ENCODE measurements around the gene LCN6. TPM values are rescaled to one million over a fixed set of nuclear protein-coding genes. Genes with fewer than 3 reads are reported as not detected.
A peak's percentile ranks its signal among the peaks of the same experiment; 100 is the strongest.

The LCN6 gene
- total RNA-seq, 1 experiment from 2014 or later: not detected

DNA sequence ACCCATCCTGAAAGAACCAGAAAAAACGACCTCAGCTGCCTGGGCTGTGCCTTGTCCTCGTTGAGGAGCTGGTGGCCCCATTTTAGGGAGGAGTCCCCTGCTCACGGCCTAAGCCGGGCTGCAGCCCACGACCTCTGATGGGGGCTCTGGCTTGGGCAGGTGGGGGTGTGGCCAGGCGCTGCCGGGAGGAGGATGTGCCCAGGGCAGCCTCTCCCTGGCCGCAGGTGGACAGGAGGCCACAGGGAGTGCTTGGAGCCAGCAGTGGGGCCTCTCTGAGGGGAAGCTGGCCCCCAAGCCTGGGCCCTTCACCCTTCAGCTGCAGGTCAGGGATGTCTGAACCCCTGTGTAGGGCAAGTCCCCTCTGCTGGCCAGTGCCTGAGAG lies 33.4 kb downstream of the LCN6 start:
- Histone ChIP-seq H3K4me3 (ENCODE audit: low read depth, low read length) (no peak overlapping the region), H3K36me3 (ENCODE audit: control insufficient read depth, insufficient read depth, low read length) (peaks cover 2% of the 10 kb centered on the region), H3K27me3 (replicated peaks; ENCODE audit: control insufficient read depth, insufficient read depth, low read length) (no peaks in the 10 kb centered on the region), H3K4me1 (peaks cover 11% of the 10 kb centered on the region), H3K9me3 (no peaks in the 10 kb centered on the region)
- DNase-seq: no peak
- H3K4me1 Mint-ChIP-seq (ENCODE audit: low read depth, unreplicated experiment): peaks cover 6% of the 10 kb centered on the region
- intact Hi-C loops (cut with micrococcal nuclease; ENCODE audit: unreplicated experiment): no loop called here
- POLR2A ChIA-PET: interaction anchor here (1.2 kb wide), 1 partner anchor 13 kb away, joined by 5 read pairs; no protein-coding TSS in a partner anchor
- H3K4me3 Mint-ChIP-seq (ENCODE audit: unreplicated experiment): peak overlapping the region; percentile 66
- CTCF ChIA-PET: interaction anchor here (1.8 kb wide), 1 partner anchor 13 kb away, joined by 4 read pairs; no protein-coding TSS in a partner anchor
- H3K27ac Mint-ChIP-seq (ENCODE audit: unreplicated experiment): no peak overlapping the region
- H3K36me3 Mint-ChIP-seq (ENCODE audit: insufficient read depth, unreplicated experiment): peaks cover 7% of the 10 kb centered on the region
- no TSS peak for BruUV-seq (replicated peaks)
- TF ChIP-seq, protein P1, sequence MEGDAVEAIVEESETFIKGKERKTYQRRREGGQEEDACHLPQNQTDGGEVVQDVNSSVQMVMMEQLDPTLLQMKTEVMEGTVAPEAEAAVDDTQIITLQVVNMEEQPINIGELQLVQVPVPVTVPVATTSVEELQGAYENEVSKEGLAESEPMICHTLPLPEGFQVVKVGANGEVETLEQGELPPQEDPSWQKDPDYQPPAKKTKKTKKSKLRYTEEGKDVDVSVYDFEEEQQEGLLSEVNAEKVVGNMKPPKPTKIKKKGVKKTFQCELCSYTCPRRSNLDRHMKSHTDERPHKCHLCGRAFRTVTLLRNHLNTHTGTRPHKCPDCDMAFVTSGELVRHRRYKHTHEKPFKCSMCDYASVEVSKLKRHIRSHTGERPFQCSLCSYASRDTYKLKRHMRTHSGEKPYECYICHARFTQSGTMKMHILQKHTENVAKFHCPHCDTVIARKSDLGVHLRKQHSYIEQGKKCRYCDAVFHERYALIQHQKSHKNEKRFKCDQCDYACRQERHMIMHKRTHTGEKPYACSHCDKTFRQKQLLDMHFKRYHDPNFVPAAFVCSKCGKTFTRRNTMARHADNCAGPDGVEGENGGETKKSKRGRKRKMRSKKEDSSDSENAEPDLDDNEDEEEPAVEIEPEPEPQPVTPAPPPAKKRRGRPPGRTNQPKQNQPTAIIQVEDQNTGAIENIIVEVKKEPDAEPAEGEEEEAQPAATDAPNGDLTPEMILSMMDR (IDR thresholded peaks at IDR 0.05; ENCODE audit: insufficient read depth in 1 of 2, low read depth in 1 of 2, low read length in 1 of 2, severe bottlenecking in 1 of 2, unreplicated experiment in 1 of 2): no peak
- H3K27me3 Mint-ChIP-seq (ENCODE audit: insufficient read depth, unreplicated experiment): no peaks in the 10 kb centered on the region
- no peaks in the 10 kb centered on the region for H3K9me3 Mint-ChIP-seq (ENCODE audit: unreplicated experiment)

DNA sequence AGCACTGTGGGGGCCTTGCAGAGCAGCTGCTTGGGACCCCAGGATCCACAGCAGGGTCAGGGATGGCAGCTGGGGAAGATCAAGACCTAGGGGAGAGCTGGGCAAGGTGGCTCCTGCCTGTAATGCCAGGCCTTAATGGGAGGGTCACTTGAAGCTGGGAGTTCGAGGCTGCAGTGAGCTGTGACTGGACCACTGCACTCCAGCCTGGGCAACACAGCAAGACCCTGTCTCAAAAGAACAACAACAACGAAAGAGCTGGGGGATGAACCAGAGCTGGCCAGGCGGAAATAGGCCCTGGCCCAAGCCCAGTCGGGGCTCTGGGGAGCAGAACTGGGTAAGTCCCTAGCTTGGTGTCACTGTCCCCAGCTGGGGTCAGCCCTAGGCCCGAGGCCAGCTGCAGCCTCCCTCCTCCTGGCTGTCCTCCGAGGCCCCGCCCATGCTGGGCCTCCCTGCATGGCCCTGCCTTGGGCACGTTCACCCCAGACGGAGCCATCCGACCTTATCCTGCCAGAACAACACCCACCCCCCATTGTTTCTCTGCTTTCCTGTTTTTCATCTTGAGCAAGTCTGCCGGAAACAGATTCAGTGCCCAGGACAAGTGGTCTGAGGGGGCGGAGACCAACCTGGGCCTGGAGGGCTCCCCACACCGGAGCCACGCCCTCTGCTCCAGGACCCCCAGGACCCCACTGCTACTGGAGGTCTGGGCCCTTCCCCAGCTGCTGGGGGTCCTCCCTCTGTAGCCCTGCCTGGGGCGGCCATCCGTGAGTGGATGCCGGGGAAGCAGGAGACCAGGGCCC lies 34.0 kb downstream of the LCN6 start:
- Mint-ChIP-seq H3K9me3 (ENCODE audit: unreplicated experiment) (no peaks in the 10 kb centered on the region), H3K36me3 (ENCODE audit: insufficient read depth, unreplicated experiment) (peaks cover under 1% of the 10 kb centered on the region), H3K4me3 (ENCODE audit: unreplicated experiment) (peak overlapping the region; percentile 66), H3K27ac (ENCODE audit: unreplicated experiment) (no peak overlapping the region), H3K4me1 (ENCODE audit: low read depth, unreplicated experiment) (peaks cover 6% of the 10 kb centered on the region), H3K27me3 (ENCODE audit: insufficient read depth, unreplicated experiment) (no peaks in the 10 kb centered on the region)
- peaks cover 11% of the 10 kb centered on the region for H3K4me1 ChIP-seq
- ChIA-PET CTCF (interaction anchor here (1.8 kb wide), 1 partner anchor 13 kb away, joined by 4 read pairs; no protein-coding TSS in a partner anchor), POLR2A (interaction anchor here (1.2 kb wide), 1 partner anchor 14 kb away, joined by 5 read pairs; no protein-coding TSS in a partner anchor)
- no peaks in the 10 kb centered on the region for H3K9me3 ChIP-seq
- H3K4me3 ChIP-seq (ENCODE audit: low read depth, low read length): no peak overlapping the region; the same call in 1 of the 2 replicates
- TSS peak; percentile 21 for BruUV-seq (replicated peaks)
- no peaks in the 10 kb centered on the region for H3K27me3 ChIP-seq (replicated peaks; ENCODE audit: control insufficient read depth, insufficient read depth, low read length)
- peaks cover 2% of the 10 kb centered on the region for H3K36me3 ChIP-seq (ENCODE audit: control insufficient read depth, insufficient read depth, low read length)
- TF ChIP-seq, protein P1 (IDR thresholded peaks at IDR 0.05; ENCODE audit: insufficient read depth in 1 of 2, low read depth in 1 of 2, low read length in 1 of 2, severe bottlenecking in 1 of 2, unreplicated experiment in 1 of 2): no peak
- peak in 1 of 2 experiments; percentile 39 for DNase-seq
- intact Hi-C loops (cut with micrococcal nuclease; ENCODE audit: unreplicated experiment): no loop called here

DNA sequence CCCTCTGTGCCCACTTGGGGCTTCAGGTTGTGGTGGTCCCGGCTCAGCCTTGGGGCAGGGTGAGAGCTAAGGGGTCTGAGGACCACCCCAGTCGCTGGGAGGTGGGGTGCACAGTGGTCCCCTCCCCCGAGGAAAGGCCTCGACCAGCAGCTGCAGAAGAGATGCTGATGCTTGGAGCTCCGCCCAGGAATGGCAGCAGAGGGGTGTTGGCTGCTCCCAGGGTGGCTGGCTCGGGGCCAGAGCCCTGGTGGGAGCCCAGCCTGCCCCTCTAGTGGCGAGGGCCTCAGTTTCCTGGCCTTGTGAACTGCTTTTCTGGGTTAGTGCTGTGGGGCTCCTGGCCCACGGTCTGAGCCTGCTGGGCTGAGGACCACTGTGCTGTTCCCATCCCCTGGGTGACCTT lies 34.8 kb downstream of the LCN6 start:
- TF ChIP-seq, protein P1 (IDR thresholded peaks at IDR 0.05; ENCODE audit: insufficient read depth in 1 of 2, low read depth in 1 of 2, low read length in 1 of 2, severe bottlenecking in 1 of 2, unreplicated experiment in 1 of 2): no peak
- H3K36me3 ChIP-seq (ENCODE audit: control insufficient read depth, insufficient read depth, low read length): peaks cover 2% of the 10 kb centered on the region
- Mint-ChIP-seq H3K9me3 (ENCODE audit: unreplicated experiment) (no peaks in the 10 kb centered on the region), H3K27ac (ENCODE audit: unreplicated experiment) (no peak overlapping the region), H3K36me3 (ENCODE audit: insufficient read depth, unreplicated experiment) (no peaks in the 10 kb centered on the region), H3K4me1 (ENCODE audit: low read depth, unreplicated experiment) (peaks cover 7% of the 10 kb centered on the region), H3K4me3 (ENCODE audit: unreplicated experiment) (peak overlapping the region; percentile 66), H3K27me3 (ENCODE audit: insufficient read depth, unreplicated experiment) (no peaks in the 10 kb centered on the region)
- intact Hi-C loops (cut with micrococcal nuclease; ENCODE audit: unreplicated experiment): no loop called here
- peak overlapping the region; percentile 85 for H3K4me3 ChIP-seq (ENCODE audit: low read depth, low read length)
- BruUV-seq (replicated peaks): no TSS peak
- H3K9me3 ChIP-seq: no peaks in the 10 kb centered on the region
- H3K4me1 ChIP-seq: peaks cover 11% of the 10 kb centered on the region
- ChIA-PET CTCF (interaction anchor here (0.6 kb wide), 1 partner anchor 12 kb away, joined by 4 read pairs; no protein-coding TSS in a partner anchor), POLR2A (interaction anchor here (0.6 to 1.1 kb wide), 2 partner anchors 15 to 17 kb away, joined by 3 read pairs; no protein-coding TSS in a partner anchor)
- no peaks in the 10 kb centered on the region for H3K27me3 ChIP-seq (replicated peaks; ENCODE audit: control insufficient read depth, insufficient read depth, low read length)
- no peak for DNase-seq
